B cell (primary cell): ENCODE data around the gene TSEN54. TPM values are rescaled to one million over a fixed set of nuclear protein-coding genes. Genes with fewer than 3 reads are reported as not detected.

Experiments used
- ATAC-seq: fragments of 200-7000 bp; cut with Tn5 transposase; one replicate; pipeline ENCODE4 v1.10.0; 2021; ENCODE audit warnings: low read depth, mild to moderate bottlenecking, moderate number of reproducible peaks, moderate library complexity
- CTCF ChIA-PET: fragments of 350-600 bp; sonication (Branson Sonifier 250); formaldehyde crosslinking; loops from one replicate; lab custom pipeline; 2021; ENCODE audit warnings: antibody characterized with exemption, inconsistent platforms; lab: Charles Lee
- POLR2A ChIA-PET: fragments of 350-600 bp; sonication (Branson Sonifier 250); formaldehyde crosslinking; loops from one replicate; lab custom pipeline; 2021; ENCODE audit warnings: antibody characterized with exemption; lab: Charles Lee
- DNase-seq: peaks from one replicate; pipeline ENCODE4 v3.0.0; 2013
- H2AFZ ChIP-seq: 2 replicates; pipeline ENCODE4 v1.6.1; 2012; ENCODE audit warnings: mild to moderate bottlenecking, low read depth, low read length; ENCODE audit not compliant: insufficient read depth, poor library complexity, severe bottlenecking
- H3K27ac ChIP-seq, 2 donors: 1 replicate in 1 of 2; 2 replicates in 1 of 2; pipeline ENCODE4 v1.5.1; 2012 to 2013; ENCODE audit warnings: low read length in 2 of 2, mild to moderate bottlenecking in 2 of 2, moderate library complexity in 1 of 2
- H3K27me3 ChIP-seq, 4 experiments: fragments of 200-600 bp in 1 of 4; sonication (generic) in 1 of 4; replicated peaks in 1 of 4; 1 replicate in 2 of 4; 2 replicates in 2 of 4; pipeline versions ENCODE4 v1.6.1 to v1.7.0; 2013 to 2016; ENCODE audit warnings: low read length in 3 of 4, mild to moderate bottlenecking in 2 of 4, mixed read lengths in 1 of 4, moderate library complexity in 1 of 4; ENCODE audit not compliant: insufficient read depth in 4 of 4, control insufficient read depth in 3 of 4; ENCODE audit errors: control extremely low read depth in 1 of 4
- H3K36me3 ChIP-seq, 2 experiments: replicated peaks in 1 of 2; 1 replicate in 1 of 2; 2 replicates in 1 of 2; pipeline versions ENCODE4 v1.6.1 to v1.7.1; 2013; ENCODE audit warnings: low read length in 1 of 2; ENCODE audit not compliant: insufficient read depth in 2 of 2, control insufficient read depth in 1 of 2; ENCODE audit errors: control extremely low read depth in 1 of 2, extremely low read depth in 1 of 2
- H3K4me1 ChIP-seq, 2 donors: fragments of 200-600 bp in 1 of 2; sonication (generic) in 1 of 2; 1 replicate in 1 of 2; 2 replicates in 1 of 2; pipeline versions ENCODE4 v1.5.1 to v1.6.1; 2013 to 2017; ENCODE audit warnings: low read length in 2 of 2; ENCODE audit not compliant: control insufficient read depth in 2 of 2, insufficient read depth in 2 of 2
- H3K4me2 ChIP-seq: replicated peaks from 2 replicates; pipeline ENCODE3; 2012; ENCODE audit warnings: mild to moderate bottlenecking, low read depth, low read length; ENCODE audit not compliant: poor library complexity, severe bottlenecking
- H3K4me3 ChIP-seq, 5 experiments: fragments of 200-600 bp in 1 of 5; sonication (generic) in 1 of 5; 1 replicate in 3 of 5; 2 replicates in 2 of 5; pipeline versions ENCODE4 v1.5.1 to v1.7.0; 2011 to 2016; ENCODE audit warnings: low read length in 4 of 5, mild to moderate bottlenecking in 4 of 5, low read depth in 2 of 5, control low read depth in 1 of 5, moderate library complexity in 1 of 5; ENCODE audit not compliant: insufficient read depth in 1 of 5; ENCODE audit errors: control extremely low read depth in 1 of 5, extremely low read depth in 1 of 5
- H3K79me2 ChIP-seq: fragments of 200-600 bp; sonication (generic); one replicate; pipeline ENCODE4 v1.6.0; 2016; ENCODE audit warnings: low read length; ENCODE audit not compliant: control insufficient read depth, insufficient read depth
- H3K9ac ChIP-seq: fragments of 200-600 bp; sonication (generic); 2 replicates; pipeline ENCODE4 v1.6.1; 2017; ENCODE audit warnings: mild to moderate bottlenecking, low read length, moderate library complexity
- H3K9me3 ChIP-seq, 3 donors: one replicate each; pipeline versions ENCODE4 v1.6.1 to v1.7.1; 2013; ENCODE audit warnings: low read length in 2 of 3; ENCODE audit not compliant: control insufficient read depth in 2 of 3, insufficient read depth in 1 of 3; ENCODE audit errors: control extremely low read depth in 1 of 3
- H4K20me1 ChIP-seq: 2 replicates; pipeline ENCODE4 v1.6.0; 2012; ENCODE audit warnings: mild to moderate bottlenecking, low read length; ENCODE audit not compliant: insufficient read depth, control insufficient read depth, poor library complexity, severe bottlenecking
- H3K27ac Mint-ChIP-seq: one replicate; pipeline ENCODE4 v1.8.0; 2021; ENCODE audit warnings: mixed read lengths
- H3K27me3 Mint-ChIP-seq: one replicate; pipeline ENCODE4 v1.8.0; 2021; ENCODE audit warnings: mixed read lengths
- H3K4me1 Mint-ChIP-seq: one replicate; pipeline ENCODE4 v1.8.0; 2021; ENCODE audit warnings: mixed read lengths
- H3K4me3 Mint-ChIP-seq: one replicate; pipeline ENCODE4 v1.8.0; 2021; ENCODE audit warnings: mixed read lengths
- H3K9me3 Mint-ChIP-seq: one replicate; pipeline ENCODE4 v1.8.0; 2022; ENCODE audit warnings: mixed read lengths; ENCODE audit not compliant: insufficient read depth
- EZH2 ChIP-seq: IDR thresholded peaks from 2 replicates; pipeline ENCODE4 v1.6.1; 2012; ENCODE audit warnings: borderline replicate concordance, low read depth, mild to moderate bottlenecking, moderate library complexity, low read length; ENCODE audit not compliant: insufficient read depth, poor library complexity, severe bottlenecking
- WGBS: methylation state at CpG from one replicate; pipeline ENCODE4 v1.1.5; 2013; ENCODE audit warnings: missing lambda C conversion rate; ENCODE audit not compliant: insufficient coverage; 5-methylcytosine and 5-hydroxymethylcytosine counted together
- intact Hi-C: fragments of 100-400 bp; cut with micrococcal nuclease; formaldehyde crosslinking; loops from one replicate; pipeline ENCODE4 v1.10.0; 2022
- polyA plus RNA-seq: library from polyadenylated mRNA; depleted of rRNA; stranded (reverse); fragments of >200 nt; gene quantifications from 2 replicates; pipeline ENCODE4 v1.2.3, GENCODE V29; 2012
- total RNA-seq, 2 donors: library from RNA; stranded (reverse); fragments of 120-200 nt in 1 of 2; gene quantifications; 1 replicate in 1 of 2; 2 replicates in 1 of 2; pipeline versions ENCODE4 v1.2.3 to v1.2.4, GENCODE V29; 2013 to 2022
- TF ChIP-seq, protein P1 (sequence below): fragments of 200-600 bp; IDR thresholded peaks from one replicate; pipeline ENCODE4 v1.8.0; 2022; ENCODE audit warnings: antibody characterized with exemption, mild to moderate bottlenecking

Gene TSEN54
- total and polyA plus RNA-seq, 2 donors (not counting 1 experiment from before 2014, with no cell fraction given), result 33.0 to 45.9 TPM

DNA sequence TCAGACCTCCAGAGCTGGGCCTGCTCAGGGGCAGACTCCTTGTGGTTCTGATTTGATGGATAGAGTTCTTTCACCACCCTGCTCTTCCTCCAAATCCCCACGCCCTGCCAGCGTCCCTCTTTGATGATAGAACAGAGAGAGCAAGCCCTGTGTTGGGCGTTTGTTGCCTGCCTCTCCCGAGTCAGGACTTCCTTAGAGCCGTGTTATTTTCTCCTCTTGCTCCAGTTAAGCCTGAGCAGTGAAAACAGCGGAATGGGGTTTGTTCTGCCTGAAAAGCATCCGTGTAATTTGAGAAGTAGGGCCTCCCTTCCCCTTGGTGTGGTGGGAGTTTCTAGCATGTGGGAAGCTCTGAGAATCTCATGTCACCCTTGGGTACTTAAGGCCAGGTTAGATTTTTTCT is 37.8 kb upstream of the TSEN54 start:
- Mint-ChIP-seq H3K4me3 (no peak overlapping the region), H3K27ac (no peak overlapping the region), H3K9me3 (no peaks in the 10 kb centered on the region), H3K4me1 (no peaks in the 10 kb centered on the region), H3K27me3 (no peaks in the 10 kb centered on the region)
- intact Hi-C loops, result no loop called here
- H3K4me1 ChIP-seq, result no peaks in the 10 kb centered on the region
- H3K9ac ChIP-seq, result no peak overlapping the region
- peaks cover 42% of the 10 kb centered on the region for H3K79me2 ChIP-seq
- no peaks in the 10 kb centered on the region for H3K9me3 ChIP-seq
- H2AFZ ChIP-seq, result no peak overlapping the region
- no peak for DNase-seq
- ChIA-PET CTCF (interaction anchor here (0.8 kb wide), 1 partner anchor 271 kb away, joined by 3 read pairs; no protein-coding TSS in a partner anchor), POLR2A (interaction anchor here (0.6 kb wide), 1 partner anchor 22 kb away, joined by 4 read pairs; the partner anchor contains the start of gene TMEM94)
- peaks cover 14% of the 10 kb centered on the region for H4K20me1 ChIP-seq
- H3K4me2 ChIP-seq, result no peak overlapping the region
- ATAC-seq, result no peak
- no peak overlapping the region for H3K4me3 ChIP-seq
- WGBS, result 99% methylated on average over 7 of the region's 7 CpGs
- no peak overlapping the region for H3K27ac ChIP-seq
- TF ChIP-seq, protein P1, sequence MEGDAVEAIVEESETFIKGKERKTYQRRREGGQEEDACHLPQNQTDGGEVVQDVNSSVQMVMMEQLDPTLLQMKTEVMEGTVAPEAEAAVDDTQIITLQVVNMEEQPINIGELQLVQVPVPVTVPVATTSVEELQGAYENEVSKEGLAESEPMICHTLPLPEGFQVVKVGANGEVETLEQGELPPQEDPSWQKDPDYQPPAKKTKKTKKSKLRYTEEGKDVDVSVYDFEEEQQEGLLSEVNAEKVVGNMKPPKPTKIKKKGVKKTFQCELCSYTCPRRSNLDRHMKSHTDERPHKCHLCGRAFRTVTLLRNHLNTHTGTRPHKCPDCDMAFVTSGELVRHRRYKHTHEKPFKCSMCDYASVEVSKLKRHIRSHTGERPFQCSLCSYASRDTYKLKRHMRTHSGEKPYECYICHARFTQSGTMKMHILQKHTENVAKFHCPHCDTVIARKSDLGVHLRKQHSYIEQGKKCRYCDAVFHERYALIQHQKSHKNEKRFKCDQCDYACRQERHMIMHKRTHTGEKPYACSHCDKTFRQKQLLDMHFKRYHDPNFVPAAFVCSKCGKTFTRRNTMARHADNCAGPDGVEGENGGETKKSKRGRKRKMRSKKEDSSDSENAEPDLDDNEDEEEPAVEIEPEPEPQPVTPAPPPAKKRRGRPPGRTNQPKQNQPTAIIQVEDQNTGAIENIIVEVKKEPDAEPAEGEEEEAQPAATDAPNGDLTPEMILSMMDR, result no peak
- TF ChIP-seq EZH2, result no peak
- no peaks in the 10 kb centered on the region for H3K27me3 ChIP-seq
- H3K36me3 ChIP-seq, result peaks cover 0 to 12% of the 10 kb centered on the region in 2 experiments

DNA sequence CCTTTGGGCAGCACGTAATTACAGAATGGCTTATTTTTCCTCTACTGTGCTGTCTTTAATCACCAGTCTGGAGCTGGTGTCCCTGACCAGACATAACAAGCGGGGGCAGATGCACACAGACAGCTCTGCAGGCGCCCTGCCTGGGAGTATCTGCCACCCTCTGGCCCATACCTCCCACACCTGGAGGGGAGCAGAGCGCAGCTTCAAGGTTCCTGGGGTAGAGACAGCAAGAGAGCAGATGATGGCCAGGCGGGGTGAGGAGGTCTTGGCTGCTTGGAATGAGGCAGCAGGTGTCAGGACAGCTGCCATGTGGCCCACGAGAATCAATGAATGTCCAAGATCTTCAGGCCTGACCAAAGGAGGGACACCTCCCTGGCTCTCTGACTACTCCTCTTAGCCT is 36.0 kb upstream of the TSEN54 start:
- Histone ChIP-seq H3K9ac (no peak overlapping the region), H3K79me2 (peaks cover 33% of the 10 kb centered on the region), H2AFZ (no peak overlapping the region), H3K27me3 (no peaks in the 10 kb centered on the region), H3K4me1 (no peaks in the 10 kb centered on the region), H3K36me3 (peaks cover 0 to 5% of the 10 kb centered on the region in 2 experiments), H4K20me1 (peaks cover 14% of the 10 kb centered on the region), H3K27ac (no peak overlapping the region), H3K4me3 (no peak overlapping the region), H3K9me3 (no peaks in the 10 kb centered on the region), H3K4me2 (no peak overlapping the region)
- H3K27ac Mint-ChIP-seq, result no peak overlapping the region
- WGBS, result 96% methylated on average over 5 of the region's 6 CpGs
- DNase-seq (no peak), ATAC-seq (no peak)
- H3K4me3 Mint-ChIP-seq, result no peak overlapping the region
- no peaks in the 10 kb centered on the region for H3K4me1 Mint-ChIP-seq
- H3K27me3 Mint-ChIP-seq, result no peaks in the 10 kb centered on the region
- ChIA-PET POLR2A (no interaction called here), CTCF (no interaction called here)
- intact Hi-C loops, result no loop called here
- no peaks in the 10 kb centered on the region for H3K9me3 Mint-ChIP-seq
- TF ChIP-seq, protein P1, result no peak
- TF ChIP-seq EZH2, result no peak
